HG02588 (cell line): ENCODE results near the gene CBFA2T3.
"Not testable (repeated sequence)": the region's sequence is repeated elsewhere in the genome, so short reads cannot be mapped to it uniquely, and the experiment has no call there.

Experiments
- ATAC-seq: cut with Tn5 transposase; IDR thresholded peaks from one replicate; pipeline ENCODE4 v1.9.1; 2021; ENCODE audit warnings: mild to moderate bottlenecking, moderate library complexity; ENCODE audit not compliant: unreplicated experiment

Gene CBFA2T3

GRCh38 chr16:88977018-88977811 is at the start of gene CBFA2T3:
CBFA2T3 (minus strand) TSS chr16:88977207; CDS start chr16:88976807, 400 bp downstream.
- no peak for ATAC-seq

GRCh38 chr16:89026121-89026612 is 49.2 kb upstream of the CBFA2T3 start:
- no peak for ATAC-seq

- ATAC-seq, result no peak
Observed at GRCh38 chr16:89025636-89026035, 48.6 kb upstream of the CBFA2T3 start.

GRCh38 chr16:89024546-89025060 is 47.6 kb upstream of the CBFA2T3 start:
- ATAC-seq, result no peak

- ATAC-seq, result no peak
Observed at GRCh38 chr16:89023621-89024511, 46.9 kb upstream of the CBFA2T3 start.

- ATAC-seq, result no peak
Observed at GRCh38 chr16:89023151-89023551, 46.1 kb upstream of the CBFA2T3 start.

- no peak for ATAC-seq
Observed at GRCh38 chr16:89022051-89022836, 45.2 kb upstream of the CBFA2T3 start.

GRCh38 chr16:89020925-89021595 is 44.1 kb upstream of the CBFA2T3 start:
- ATAC-seq, result no peak

- ATAC-seq, result no peak
Observed at GRCh38 chr16:89020068-89020924, 43.3 kb upstream of the CBFA2T3 start.

GRCh38 chr16:89019511-89019910 is 42.5 kb upstream of the CBFA2T3 start:
- ATAC-seq, result no peak

- no peak for ATAC-seq
Observed at GRCh38 chr16:89018282-89019158, 41.5 kb upstream of the CBFA2T3 start.

- ATAC-seq, result no peak
Observed at GRCh38 chr16:89017543-89018281, 40.7 kb upstream of the CBFA2T3 start.

GRCh38 chr16:89016561-89016960 is 39.6 kb upstream of the CBFA2T3 start:
- not testable (repeated sequence) for ATAC-seq

GRCh38 chr16:89015271-89015859 is 38.4 kb upstream of the CBFA2T3 start:
- ATAC-seq, result no peak

GRCh38 chr16:89014403-89015230 is 37.6 kb upstream of the CBFA2T3 start:
- no peak for ATAC-seq

GRCh38 chr16:89013692-89014402 is 36.8 kb upstream of the CBFA2T3 start:
- ATAC-seq, result no peak
